Gastrocnemius medialis (tissue), 4 donors: Measurements from ENCODE around the gene KMT2E.

Experiments
- POLR2A ChIP-seq, 2 donors: fragments of 450-650 bp; IDR thresholded peaks; one replicate each; pipeline ENCODE4 v1.6.1; 2017; ENCODE audit warnings: antibody characterized with exemption in 2 of 2, mild to moderate bottlenecking in 2 of 2, moderate library complexity in 2 of 2
- TF ChIP-seq, protein P1 (sequence below), 5 experiments: fragments of 450-650 bp in 3 of 5; fragments of 200-600 bp in 2 of 5; sonication (generic) in 2 of 5; IDR thresholded peaks in 4 of 5; conservative IDR thresholded peaks in 1 of 5; 1 replicate in 4 of 5; 2 replicates in 1 of 5; pipeline ENCODE4 v1.5.1; 2016 to 2019; ENCODE audit warnings: antibody characterized with exemption in 5 of 5, mild to moderate bottlenecking in 3 of 5, moderate library complexity in 3 of 5

GRCh38 chr7:105097619-105098018 is 83.6 kb downstream of the KMT2E start:
- TF ChIP-seq, protein P1, sequence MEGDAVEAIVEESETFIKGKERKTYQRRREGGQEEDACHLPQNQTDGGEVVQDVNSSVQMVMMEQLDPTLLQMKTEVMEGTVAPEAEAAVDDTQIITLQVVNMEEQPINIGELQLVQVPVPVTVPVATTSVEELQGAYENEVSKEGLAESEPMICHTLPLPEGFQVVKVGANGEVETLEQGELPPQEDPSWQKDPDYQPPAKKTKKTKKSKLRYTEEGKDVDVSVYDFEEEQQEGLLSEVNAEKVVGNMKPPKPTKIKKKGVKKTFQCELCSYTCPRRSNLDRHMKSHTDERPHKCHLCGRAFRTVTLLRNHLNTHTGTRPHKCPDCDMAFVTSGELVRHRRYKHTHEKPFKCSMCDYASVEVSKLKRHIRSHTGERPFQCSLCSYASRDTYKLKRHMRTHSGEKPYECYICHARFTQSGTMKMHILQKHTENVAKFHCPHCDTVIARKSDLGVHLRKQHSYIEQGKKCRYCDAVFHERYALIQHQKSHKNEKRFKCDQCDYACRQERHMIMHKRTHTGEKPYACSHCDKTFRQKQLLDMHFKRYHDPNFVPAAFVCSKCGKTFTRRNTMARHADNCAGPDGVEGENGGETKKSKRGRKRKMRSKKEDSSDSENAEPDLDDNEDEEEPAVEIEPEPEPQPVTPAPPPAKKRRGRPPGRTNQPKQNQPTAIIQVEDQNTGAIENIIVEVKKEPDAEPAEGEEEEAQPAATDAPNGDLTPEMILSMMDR (IDR thresholded peaks at IDR 0.05 in 4 of 5, conservative IDR thresholded peaks at IDR 0.05 in 1 of 5) = no peak
- no peak for TF ChIP-seq POLR2A (IDR thresholded peaks at IDR 0.05)
